ENCODE results near the gene G2E3. TPM values are rescaled to one million over a fixed set of nuclear protein-coding genes. Genes with fewer than 3 reads are reported as not detected.

The G2E3 gene
- total and polyA plus RNA-seq, 11 donors, result 2.4 to 10.2 (median 6.8) TPM

DNA sequence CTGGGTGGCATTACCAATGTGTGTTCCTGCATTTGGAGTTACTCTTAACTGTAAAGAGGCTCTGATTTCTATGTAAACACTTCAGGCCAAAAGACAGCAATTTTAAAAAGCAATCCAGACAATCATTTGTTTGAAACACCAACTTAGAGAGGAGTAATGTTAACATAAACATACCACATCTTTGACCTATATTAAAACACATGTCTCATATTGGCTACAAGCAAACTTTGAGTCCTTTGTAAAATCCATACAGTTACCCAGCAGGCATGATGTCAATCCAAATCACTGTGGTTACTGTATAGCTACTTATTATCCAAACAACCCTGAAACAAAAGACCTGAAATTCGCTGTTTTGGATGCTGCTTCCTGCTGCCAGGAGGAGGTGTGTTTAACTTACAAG lies 7.5 kb upstream of the G2E3 start:
- ATAC-seq, result no peak
- H3K4me3 ChIP-seq, result no peak overlapping the region
- no peaks in the 10 kb centered on the region for H3K36me3 ChIP-seq
- TF ChIP-seq POLR2A (IDR thresholded peaks at IDR 0.05), result no peak
- TF ChIP-seq CTCF (IDR thresholded peaks at IDR 0.05), result no peak
- no peak for DNase-seq
- H3K9me3 ChIP-seq, result no peaks in the 10 kb centered on the region
- 60 to 79% (median 71%) methylated on average over 1 of the region's 1 CpG for WGBS, 4 donors
- H3K4me1 ChIP-seq, result no peaks in the 10 kb centered on the region
- no peak overlapping the region for H3K27ac ChIP-seq
- peaks cover 0 to 9% (median 0%) of the 10 kb centered on the region in 9 donors for H3K27me3 ChIP-seq
- intact Hi-C loops (cut with DNase I), result no loop called here

GRCh38 chr14:30553311-30553989 lies 5.5 kb upstream of the G2E3 start:
- Histone ChIP-seq H3K36me3 (no peaks in the 10 kb centered on the region), H3K4me3 (no peak overlapping the region), H3K4me1 (peaks cover 0 to 4% (median 0%) of the 10 kb centered on the region in 12 donors), H3K27ac (no peak overlapping the region), H3K9me3 (no peaks in the 10 kb centered on the region), H3K27me3 (peaks cover 0 to 9% (median 0%) of the 10 kb centered on the region in 9 donors)
- intact Hi-C loops (cut with DNase I), result no loop called here
- ATAC-seq (no peak), DNase-seq (no peak)
- 88 to 93% (median 90%) methylated on average over 3 of the region's 3 CpGs for WGBS, 4 donors
- no peak for TF ChIP-seq POLR2A (IDR thresholded peaks at IDR 0.05)
- no peak for TF ChIP-seq CTCF (IDR thresholded peaks at IDR 0.05)

GRCh38 chr14:30558362-30558674 lies 640 bp upstream of the G2E3 start:
- H3K27ac ChIP-seq, result peak overlapping the region in 8 of 12 donors; percentile 63 to 84 (median 74)
- TF ChIP-seq POLR2A (IDR thresholded peaks at IDR 0.05), result no peak
- TF ChIP-seq CTCF (IDR thresholded peaks at IDR 0.05), result no peak
- DNase-seq (no peak), ATAC-seq (no peak)
- intact Hi-C loops (cut with DNase I), result loop anchor here in 1 of 10 donors (5.0 kb wide), 1 partner anchor 64 kb away; the partner anchor contains the start of gene SCFD1
- no peaks in the 10 kb centered on the region for H3K27me3 ChIP-seq
- no peaks in the 10 kb centered on the region for H3K9me3 ChIP-seq
- WGBS, 4 donors, result 44 to 57% (median 52%) methylated on average over 6 of the region's 6 CpGs
- peak overlapping the region; percentile 68 to 96 (median 84) for H3K4me3 ChIP-seq
- H3K36me3 ChIP-seq, result peaks cover 0 to 4% (median 0%) of the 10 kb centered on the region in 9 donors
- H3K4me1 ChIP-seq, result peaks cover 0 to 20% (median 7%) of the 10 kb centered on the region in 12 donors

GRCh38 chr14:30559638-30560091 lies 707 bp downstream of the G2E3 start:
- H3K4me1 ChIP-seq, result peaks cover 0 to 20% (median 7%) of the 10 kb centered on the region in 12 donors
- peak overlapping the region in 9 of 12 donors; percentile 63 to 84 (median 74) for H3K27ac ChIP-seq
- H3K36me3 ChIP-seq, result peaks cover 0 to 4% (median 0%) of the 10 kb centered on the region in 9 donors
- intact Hi-C loops (cut with DNase I), result loop anchor here in 1 of 10 donors (5.0 kb wide), 1 partner anchor 63 kb away; the partner anchor contains the start of gene SCFD1
- TF ChIP-seq POLR2A (IDR thresholded peaks at IDR 0.05), result no peak
- TF ChIP-seq CTCF (IDR thresholded peaks at IDR 0.05), result no peak
- DNase-seq (no peak), ATAC-seq (no peak)
- H3K4me3 ChIP-seq, result peak overlapping the region; percentile 68 to 96 (median 84)
- no peaks in the 10 kb centered on the region for H3K27me3 ChIP-seq
- 1 to 2% (median 1%) methylated on average over 16 of the region's 16 CpGs for WGBS, 4 donors
- H3K9me3 ChIP-seq, result no peaks in the 10 kb centered on the region
